WTC11 (cell line): ENCODE measurements around the gene IFITM2. TPM values are rescaled to one million over a fixed set of nuclear protein-coding genes. Genes with fewer than 3 reads are reported as not detected.

Experiments used
- ATAC-seq: fragments of 200-7000 bp; cut with Tn5 transposase; 2 replicates; pipeline ENCODE4 v1.10.0; 2021; ENCODE audit warnings: mild to moderate bottlenecking, moderate library complexity
- CTCF ChIA-PET: fragments of 300-600 bp; sonication (Branson Sonifier 250); formaldehyde crosslinking; loops from one replicate; lab custom pipeline; 2021; ENCODE audit warnings: antibody characterized with exemption; lab: Charles Lee
- POLR2A ChIA-PET: fragments of 350-600 bp; sonication (Branson Sonifier 250); formaldehyde crosslinking; loops from one replicate; lab custom pipeline; 2021; ENCODE audit warnings: antibody characterized with exemption; lab: Charles Lee
- DNase-seq: peaks from one replicate; pipeline ENCODE4 v3.0.0; 2021; ENCODE audit warnings: low spot score
- H3K27ac Mint-ChIP-seq: 2 replicates; pipeline ENCODE4 v1.8.0; 2021; ENCODE audit warnings: mixed read lengths
- H3K27me3 Mint-ChIP-seq: 2 replicates; pipeline ENCODE4 v1.8.0; 2021; ENCODE audit warnings: low read depth, mild to moderate bottlenecking, moderate library complexity, mixed read lengths
- H3K36me3 Mint-ChIP-seq: 2 replicates; pipeline ENCODE4 v1.8.0; 2021; ENCODE audit warnings: mixed read lengths
- H3K4me1 Mint-ChIP-seq: 2 replicates; pipeline ENCODE4 v1.8.0; 2022; ENCODE audit warnings: mixed read lengths
- H3K4me3 Mint-ChIP-seq: 2 replicates; pipeline ENCODE4 v1.8.0; 2021; ENCODE audit warnings: mild to moderate bottlenecking, moderate library complexity, mixed read lengths
- H3K9me3 Mint-ChIP-seq: 2 replicates; pipeline ENCODE4 v1.8.0; 2021; ENCODE audit warnings: mixed read lengths
- EMX1 ChIP-seq: fragments of 250-450 bp; sonication (Bioruptor Pico); IDR thresholded peaks from 2 replicates; pipeline ENCODE4 v1.8.0; 2021; ENCODE audit warnings: mild to moderate bottlenecking
- FOXK1 ChIP-seq: sonication (generic); formaldehyde crosslinking; IDR thresholded peaks from 2 replicates; pipeline ENCODE4 v1.8.0; 2022; ENCODE audit warnings: mild to moderate bottlenecking, moderate library complexity, missing genetic modification reagents
- IRF2 ChIP-seq: sonication (generic); formaldehyde crosslinking; IDR thresholded peaks from 2 replicates; pipeline ENCODE4 v1.8.0; 2022; ENCODE audit warnings: low read depth, missing genetic modification reagents, borderline replicate concordance
- NFYB ChIP-seq: sonication (generic); formaldehyde crosslinking; conservative IDR thresholded peaks from 2 replicates; pipeline ENCODE4 v1.8.0; 2022; ENCODE audit warnings: low read depth, missing genetic modification reagents
- PRRX2 ChIP-seq: fragments of 250-450 bp; sonication (Bioruptor Pico); IDR thresholded peaks from 2 replicates; pipeline ENCODE4 v1.8.0; 2021; ENCODE audit warnings: mild to moderate bottlenecking
- TEAD4 ChIP-seq: sonication (generic); formaldehyde crosslinking; IDR thresholded peaks from 2 replicates; pipeline ENCODE4 v1.8.0; 2022; ENCODE audit warnings: mild to moderate bottlenecking, missing genetic modification reagents
- ZNF121 ChIP-seq: sonication (generic); formaldehyde crosslinking; IDR thresholded peaks from 2 replicates; pipeline ENCODE4 v1.8.0; 2023; ENCODE audit warnings: missing genetic modification reagents
- ZNF219 ChIP-seq: sonication (generic); formaldehyde crosslinking; IDR thresholded peaks from 2 replicates; pipeline ENCODE4 v1.8.0; 2023; ENCODE audit warnings: missing genetic modification reagents, mild to moderate bottlenecking, borderline replicate concordance
- ZNF396 ChIP-seq: fragments of 250-450 bp; sonication (Bioruptor Pico); IDR thresholded peaks from 2 replicates; pipeline ENCODE4 v1.8.0; 2021; ENCODE audit warnings: mild to moderate bottlenecking, moderate library complexity, borderline replicate concordance
- ZNF423 ChIP-seq: fragments of 250-450 bp; sonication (Bioruptor Pico); IDR thresholded peaks from 2 replicates; pipeline ENCODE4 v2.1.2; 2022; ENCODE audit warnings: mild to moderate bottlenecking, moderate library complexity
- total RNA-seq: library from RNA; stranded (reverse); gene quantifications from 3 replicates; pipeline ENCODE4 v1.2.3, GENCODE V29; 2021
- TF ChIP-seq, protein P1 (sequence below): fragments of 250-450 bp; sonication (Bioruptor Pico); conservative IDR thresholded peaks from 2 replicates; pipeline ENCODE4 v1.9.0; 2021; ENCODE audit warnings: mild to moderate bottlenecking
- TF ChIP-seq, protein P2 (sequence below): fragments of 250-450 bp; sonication (Bioruptor Pico); IDR thresholded peaks from 2 replicates; pipeline ENCODE4 v1.9.0; 2021; ENCODE audit warnings: mild to moderate bottlenecking, borderline replicate concordance
- TF ChIP-seq, protein P3 (sequence below): sonication (generic); formaldehyde crosslinking; IDR thresholded peaks from 2 replicates; pipeline ENCODE4 v1.8.1; 2023; ENCODE audit warnings: mild to moderate bottlenecking, missing genetic modification reagents, moderate library complexity
- TF ChIP-seq, protein P4 (sequence below): sonication (generic); formaldehyde crosslinking; conservative IDR thresholded peaks from 2 replicates; pipeline ENCODE4 v1.8.1; 2022; ENCODE audit warnings: mild to moderate bottlenecking, missing genetic modification reagents
- TF ChIP-seq, protein P5 (sequence below): sonication (generic); formaldehyde crosslinking; IDR thresholded peaks from 2 replicates; pipeline ENCODE4 v1.8.0; 2022; ENCODE audit warnings: mild to moderate bottlenecking, missing genetic modification reagents

IFITM2 gene
- total RNA-seq, 1 experiment from 2014 or later = 436 TPM

DNA sequence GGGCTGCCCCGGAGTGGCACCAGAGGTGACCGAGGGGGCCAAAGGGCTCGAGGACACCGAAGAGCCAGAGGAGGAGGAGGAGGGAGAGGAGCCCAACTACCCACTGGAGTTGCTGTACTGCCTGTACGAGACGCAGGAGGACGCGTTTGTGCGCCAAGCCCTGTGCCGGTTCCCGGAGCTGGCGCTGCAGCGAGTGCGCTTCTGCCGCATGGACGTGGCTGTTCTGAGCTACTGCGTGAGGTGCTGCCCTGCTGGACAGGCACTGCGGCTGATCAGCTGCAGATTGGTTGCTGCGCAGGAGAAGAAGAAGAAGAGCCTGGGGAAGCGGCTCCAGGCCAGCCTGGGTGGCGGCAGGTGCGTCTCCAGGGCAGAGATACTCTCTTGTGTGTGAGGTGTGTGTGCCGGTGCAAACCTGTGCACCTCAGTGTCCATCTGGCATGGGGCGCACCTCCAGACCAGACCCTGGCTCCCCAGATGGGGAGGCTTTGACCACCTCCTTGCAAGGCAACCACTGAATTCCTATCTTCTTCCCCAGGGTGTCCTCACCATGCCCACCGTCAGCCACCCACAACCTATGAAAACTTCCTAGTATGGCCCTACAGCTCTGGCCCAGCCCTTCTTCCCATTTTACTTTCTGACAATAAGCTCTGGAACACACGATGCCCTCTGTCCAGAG, 26.0 kb upstream of the IFITM2 start:
- peaks cover 48% of the 10 kb centered on the region for H3K27me3 Mint-ChIP-seq
- CTCF ChIA-PET = interaction anchor here (0.8 to 5.8 kb wide), 6 partner anchors 9 to 125 kb away, joined by 3 to 53 read pairs (median 3); partner anchors contain the start of gene IFITM2
- ATAC-seq (no peak), DNase-seq (no peak)
- H3K36me3 Mint-ChIP-seq = no peaks in the 10 kb centered on the region
- POLR2A ChIA-PET = interaction anchor here (0.7 kb wide), 1 partner anchor 17 kb away, joined by 4 read pairs; the partner anchor contains the start of gene IFITM5
- no peak overlapping the region for H3K4me3 Mint-ChIP-seq
- H3K27ac Mint-ChIP-seq = no peak overlapping the region
- TF ChIP-seq PRRX2 (no peak), EMX1 (CRISPR knock-in tag) (no peak), ZNF423 (CRISPR knock-in tag) (no peak)
- TF ChIP-seq, protein P1, sequence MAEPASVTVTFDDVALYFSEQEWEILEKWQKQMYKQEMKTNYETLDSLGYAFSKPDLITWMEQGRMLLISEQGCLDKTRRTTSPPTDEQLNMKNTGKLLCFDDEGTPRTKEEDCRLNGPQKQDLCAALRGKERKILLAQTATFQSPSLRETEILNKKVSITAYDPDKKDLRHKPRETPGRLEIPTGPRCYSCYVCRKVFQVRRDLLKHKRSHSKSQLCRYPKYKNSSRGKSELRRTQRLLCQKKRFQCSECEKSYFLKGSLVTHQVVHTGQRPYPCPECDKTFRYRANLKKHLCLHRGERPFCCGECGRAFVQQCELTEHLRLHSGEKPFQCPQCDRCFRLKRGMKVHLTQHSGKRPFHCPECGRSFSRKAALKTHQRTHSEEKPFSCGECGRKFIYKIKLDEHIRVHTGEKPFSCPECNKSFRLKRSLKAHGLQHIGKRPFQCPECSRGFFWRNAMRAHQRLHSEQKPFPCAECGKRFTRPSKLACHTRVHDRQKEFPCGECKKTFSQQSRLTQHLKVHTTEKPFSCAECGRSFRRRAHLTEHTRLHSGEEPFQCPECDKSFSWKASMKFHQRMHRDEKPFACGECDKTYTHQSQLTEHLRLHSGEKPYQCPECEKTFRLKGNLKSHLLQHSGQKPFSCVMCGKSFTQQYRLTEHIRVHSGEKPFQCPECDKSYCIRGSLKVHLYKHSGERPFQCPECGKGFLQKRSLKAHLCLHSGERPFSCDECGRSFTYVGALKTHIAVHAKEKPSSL (CRISPR knock-in tag) = no peak
- H3K9me3 Mint-ChIP-seq = peaks cover under 1% of the 10 kb centered on the region; the same call in 1 of the 2 replicates
- peaks cover 36% of the 10 kb centered on the region for H3K4me1 Mint-ChIP-seq

DNA sequence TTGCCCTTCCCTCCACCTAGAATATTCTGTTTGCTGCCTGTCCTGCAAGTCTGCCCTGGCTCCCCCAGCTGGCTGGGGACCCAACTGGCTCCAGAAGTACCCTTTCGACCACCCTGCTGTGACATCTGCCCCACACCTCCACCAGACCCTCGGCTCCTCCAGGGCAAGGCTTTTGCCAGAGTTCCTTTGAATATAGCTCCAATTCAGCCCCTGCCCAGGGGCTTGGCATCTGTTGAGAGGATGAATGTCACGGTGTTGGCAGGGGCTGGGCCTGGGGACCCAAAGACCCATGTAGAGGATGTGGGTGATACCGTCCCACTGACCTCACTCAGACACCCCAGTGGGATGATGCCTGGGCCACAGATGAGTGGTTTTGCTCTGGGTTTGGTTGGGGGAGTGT, 25.4 kb upstream of the IFITM2 start:
- Mint-ChIP-seq H3K27me3 (peaks cover 53% of the 10 kb centered on the region), H3K4me3 (no peak overlapping the region), H3K4me1 (peaks cover 40% of the 10 kb centered on the region), H3K9me3 (no peaks in the 10 kb centered on the region), H3K27ac (no peak overlapping the region), H3K36me3 (no peaks in the 10 kb centered on the region)
- ATAC-seq (no peak), DNase-seq (no peak)
- CTCF ChIA-PET = interaction anchor here (0.9 to 5.8 kb wide), 5 partner anchors 9 to 31 kb away, joined by 3 to 53 read pairs (median 3); partner anchors contain the start of gene IFITM2
- POLR2A ChIA-PET = interaction anchor here (1.2 kb wide), 1 partner anchor 17 kb away, joined by 3 read pairs; no protein-coding TSS in a partner anchor
- TF ChIP-seq TEAD4 (no peak), FOXK1 (CRISPR knock-in tag) (no peak), NFYB (CRISPR knock-in tag) (no peak), ZNF121 (CRISPR knock-in tag) (no peak), IRF2 (no peak), ZNF396 (CRISPR knock-in tag) (no peak)
- TF ChIP-seq, protein P2, sequence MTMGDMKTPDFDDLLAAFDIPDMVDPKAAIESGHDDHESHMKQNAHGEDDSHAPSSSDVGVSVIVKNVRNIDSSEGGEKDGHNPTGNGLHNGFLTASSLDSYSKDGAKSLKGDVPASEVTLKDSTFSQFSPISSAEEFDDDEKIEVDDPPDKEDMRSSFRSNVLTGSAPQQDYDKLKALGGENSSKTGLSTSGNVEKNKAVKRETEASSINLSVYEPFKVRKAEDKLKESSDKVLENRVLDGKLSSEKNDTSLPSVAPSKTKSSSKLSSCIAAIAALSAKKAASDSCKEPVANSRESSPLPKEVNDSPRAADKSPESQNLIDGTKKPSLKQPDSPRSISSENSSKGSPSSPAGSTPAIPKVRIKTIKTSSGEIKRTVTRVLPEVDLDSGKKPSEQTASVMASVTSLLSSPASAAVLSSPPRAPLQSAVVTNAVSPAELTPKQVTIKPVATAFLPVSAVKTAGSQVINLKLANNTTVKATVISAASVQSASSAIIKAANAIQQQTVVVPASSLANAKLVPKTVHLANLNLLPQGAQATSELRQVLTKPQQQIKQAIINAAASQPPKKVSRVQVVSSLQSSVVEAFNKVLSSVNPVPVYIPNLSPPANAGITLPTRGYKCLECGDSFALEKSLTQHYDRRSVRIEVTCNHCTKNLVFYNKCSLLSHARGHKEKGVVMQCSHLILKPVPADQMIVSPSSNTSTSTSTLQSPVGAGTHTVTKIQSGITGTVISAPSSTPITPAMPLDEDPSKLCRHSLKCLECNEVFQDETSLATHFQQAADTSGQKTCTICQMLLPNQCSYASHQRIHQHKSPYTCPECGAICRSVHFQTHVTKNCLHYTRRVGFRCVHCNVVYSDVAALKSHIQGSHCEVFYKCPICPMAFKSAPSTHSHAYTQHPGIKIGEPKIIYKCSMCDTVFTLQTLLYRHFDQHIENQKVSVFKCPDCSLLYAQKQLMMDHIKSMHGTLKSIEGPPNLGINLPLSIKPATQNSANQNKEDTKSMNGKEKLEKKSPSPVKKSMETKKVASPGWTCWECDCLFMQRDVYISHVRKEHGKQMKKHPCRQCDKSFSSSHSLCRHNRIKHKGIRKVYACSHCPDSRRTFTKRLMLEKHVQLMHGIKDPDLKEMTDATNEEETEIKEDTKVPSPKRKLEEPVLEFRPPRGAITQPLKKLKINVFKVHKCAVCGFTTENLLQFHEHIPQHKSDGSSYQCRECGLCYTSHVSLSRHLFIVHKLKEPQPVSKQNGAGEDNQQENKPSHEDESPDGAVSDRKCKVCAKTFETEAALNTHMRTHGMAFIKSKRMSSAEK = no peak
- TF ChIP-seq, protein P3, sequence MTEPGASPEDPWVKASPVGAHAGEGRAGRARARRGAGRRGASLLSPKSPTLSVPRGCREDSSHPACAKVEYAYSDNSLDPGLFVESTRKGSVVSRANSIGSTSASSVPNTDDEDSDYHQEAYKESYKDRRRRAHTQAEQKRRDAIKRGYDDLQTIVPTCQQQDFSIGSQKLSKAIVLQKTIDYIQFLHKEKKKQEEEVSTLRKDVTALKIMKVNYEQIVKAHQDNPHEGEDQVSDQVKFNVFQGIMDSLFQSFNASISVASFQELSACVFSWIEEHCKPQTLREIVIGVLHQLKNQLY (CRISPR knock-in tag) = no peak

DNA sequence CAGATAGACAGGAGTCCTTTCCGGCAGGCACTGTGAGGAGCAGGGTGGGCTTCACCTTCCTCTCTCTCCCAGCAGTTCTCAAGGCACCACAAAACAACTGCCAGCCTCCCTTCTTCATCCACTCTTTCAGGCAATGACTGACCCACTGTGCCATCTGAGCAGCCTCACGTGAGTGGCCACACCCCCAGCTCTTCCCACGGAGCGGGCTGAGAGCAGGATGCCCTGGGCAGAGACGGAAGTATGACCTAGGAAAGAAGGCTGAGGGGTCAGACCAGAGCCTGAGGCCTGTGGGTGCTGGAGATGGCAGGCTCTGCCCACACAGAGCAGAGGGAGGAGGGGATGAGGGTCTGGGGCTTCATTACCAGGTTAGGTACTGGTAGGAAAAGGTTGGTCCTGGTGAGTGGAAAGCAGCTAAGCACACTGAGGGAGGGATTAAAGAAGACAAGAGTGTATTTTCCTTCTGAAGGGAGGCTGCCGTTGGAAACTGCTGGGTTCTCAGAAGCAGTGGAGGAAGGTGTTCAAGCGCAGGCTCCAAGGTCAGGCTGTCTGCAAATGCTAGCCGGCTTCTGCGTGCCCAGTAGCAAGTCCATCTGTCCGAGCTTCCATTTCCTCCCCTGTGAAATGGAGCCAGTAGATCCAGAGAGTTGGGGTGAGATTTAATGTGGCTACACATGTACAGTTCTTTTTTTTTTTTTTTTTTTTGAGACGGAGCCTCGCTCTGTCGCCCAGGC, 24.8 kb upstream of the IFITM2 start:
- ATAC-seq = no peak
- Mint-ChIP-seq H3K4me3 (no peak overlapping the region), H3K27me3 (peaks cover 57% of the 10 kb centered on the region), H3K4me1 (peaks cover 38% of the 10 kb centered on the region), H3K27ac (peak overlapping the region; percentile 11; the same call in 1 of the 2 replicates), H3K36me3 (no peaks in the 10 kb centered on the region), H3K9me3 (no peaks in the 10 kb centered on the region)
- no peak for DNase-seq
- ChIA-PET POLR2A (interaction anchor here (1.2 kb wide), 2 partner anchors 11 to 16 kb away, joined by 3 to 4 read pairs; no protein-coding TSS in a partner anchor), CTCF (interaction anchor here (0.5 to 5.8 kb wide), 5 partner anchors 14 to 708 kb away, joined by 3 to 53 read pairs (median 4); partner anchors contain the start of gene IFITM2)
- TF ChIP-seq, protein P4, sequence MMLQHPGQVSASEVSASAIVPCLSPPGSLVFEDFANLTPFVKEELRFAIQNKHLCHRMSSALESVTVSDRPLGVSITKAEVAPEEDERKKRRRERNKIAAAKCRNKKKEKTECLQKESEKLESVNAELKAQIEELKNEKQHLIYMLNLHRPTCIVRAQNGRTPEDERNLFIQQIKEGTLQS (CRISPR knock-in tag) = no peak
- TF ChIP-seq, protein P5, sequence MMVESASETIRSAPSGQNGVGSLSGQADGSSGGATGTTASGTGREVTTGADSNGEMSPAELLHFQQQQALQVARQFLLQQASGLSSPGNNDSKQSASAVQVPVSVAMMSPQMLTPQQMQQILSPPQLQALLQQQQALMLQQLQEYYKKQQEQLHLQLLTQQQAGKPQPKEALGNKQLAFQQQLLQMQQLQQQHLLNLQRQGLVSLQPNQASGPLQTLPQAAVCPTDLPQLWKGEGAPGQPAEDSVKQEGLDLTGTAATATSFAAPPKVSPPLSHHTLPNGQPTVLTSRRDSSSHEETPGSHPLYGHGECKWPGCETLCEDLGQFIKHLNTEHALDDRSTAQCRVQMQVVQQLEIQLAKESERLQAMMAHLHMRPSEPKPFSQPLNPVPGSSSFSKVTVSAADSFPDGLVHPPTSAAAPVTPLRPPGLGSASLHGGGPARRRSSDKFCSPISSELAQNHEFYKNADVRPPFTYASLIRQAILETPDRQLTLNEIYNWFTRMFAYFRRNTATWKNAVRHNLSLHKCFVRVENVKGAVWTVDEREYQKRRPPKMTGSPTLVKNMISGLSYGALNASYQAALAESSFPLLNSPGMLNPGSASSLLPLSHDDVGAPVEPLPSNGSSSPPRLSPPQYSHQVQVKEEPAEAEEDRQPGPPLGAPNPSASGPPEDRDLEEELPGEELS (CRISPR knock-in tag) = no peak
- TF ChIP-seq ZNF219 (CRISPR knock-in tag) (no peak), EMX1 (CRISPR knock-in tag) (no peak)
- TF ChIP-seq, protein P3 (CRISPR knock-in tag) = no peak
